AG08395 (cell line): ENCODE data around the gene MAMDC4.
A peak's percentile ranks its signal among the peaks of the same experiment; 100 is the strongest.

Experiments
- DNase-seq: peaks from one replicate; pipeline ENCODE4 v3.0.0; 2012; ENCODE audit warnings: mixed read lengths, low spot score

The MAMDC4 gene

DNA sequence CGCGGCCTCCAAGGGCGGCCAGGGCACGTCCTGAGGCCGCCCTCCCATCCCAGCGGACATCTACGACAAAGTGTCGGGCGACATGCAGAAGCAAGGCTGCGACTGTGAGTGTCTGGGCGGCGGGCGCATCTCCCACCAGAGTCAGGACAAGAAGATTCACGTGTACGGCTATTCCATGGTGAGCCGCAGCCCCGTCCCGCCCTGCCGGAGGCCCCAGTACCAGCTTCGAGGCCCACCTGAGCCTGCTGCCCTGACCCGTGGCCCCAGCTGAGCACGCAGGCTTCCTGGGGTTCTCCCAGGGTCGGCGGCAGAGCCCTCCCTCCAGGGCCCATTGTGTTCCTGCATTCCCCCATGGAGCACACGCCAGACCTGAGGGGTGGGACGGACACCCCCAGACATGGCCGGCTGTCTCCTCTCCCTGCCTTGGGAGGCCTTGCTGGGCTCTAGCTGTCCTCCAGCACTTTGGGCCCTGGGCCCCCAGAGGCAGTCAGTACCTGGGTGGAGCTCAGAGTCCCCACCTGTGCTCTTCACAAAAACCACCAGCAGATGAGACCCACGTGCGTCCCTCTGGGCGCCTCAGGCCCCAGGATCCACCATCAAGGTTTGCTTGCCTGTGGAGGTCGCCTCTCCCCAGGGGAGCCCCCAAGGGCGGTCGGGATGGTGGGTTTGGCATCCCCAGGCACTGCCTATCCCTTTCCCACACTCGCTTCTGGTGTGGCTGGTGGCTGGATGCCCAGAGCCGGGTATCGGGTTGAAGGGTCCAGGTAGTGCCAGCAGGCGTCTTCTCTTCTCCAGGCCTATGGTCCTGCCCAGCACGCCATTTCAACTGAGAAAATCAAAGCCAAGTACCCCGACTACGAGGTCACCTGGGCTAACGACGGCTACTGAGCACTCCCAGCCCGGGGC lies 1.9 kb upstream of the MAMDC4 start:
- no peak for DNase-seq

DNA sequence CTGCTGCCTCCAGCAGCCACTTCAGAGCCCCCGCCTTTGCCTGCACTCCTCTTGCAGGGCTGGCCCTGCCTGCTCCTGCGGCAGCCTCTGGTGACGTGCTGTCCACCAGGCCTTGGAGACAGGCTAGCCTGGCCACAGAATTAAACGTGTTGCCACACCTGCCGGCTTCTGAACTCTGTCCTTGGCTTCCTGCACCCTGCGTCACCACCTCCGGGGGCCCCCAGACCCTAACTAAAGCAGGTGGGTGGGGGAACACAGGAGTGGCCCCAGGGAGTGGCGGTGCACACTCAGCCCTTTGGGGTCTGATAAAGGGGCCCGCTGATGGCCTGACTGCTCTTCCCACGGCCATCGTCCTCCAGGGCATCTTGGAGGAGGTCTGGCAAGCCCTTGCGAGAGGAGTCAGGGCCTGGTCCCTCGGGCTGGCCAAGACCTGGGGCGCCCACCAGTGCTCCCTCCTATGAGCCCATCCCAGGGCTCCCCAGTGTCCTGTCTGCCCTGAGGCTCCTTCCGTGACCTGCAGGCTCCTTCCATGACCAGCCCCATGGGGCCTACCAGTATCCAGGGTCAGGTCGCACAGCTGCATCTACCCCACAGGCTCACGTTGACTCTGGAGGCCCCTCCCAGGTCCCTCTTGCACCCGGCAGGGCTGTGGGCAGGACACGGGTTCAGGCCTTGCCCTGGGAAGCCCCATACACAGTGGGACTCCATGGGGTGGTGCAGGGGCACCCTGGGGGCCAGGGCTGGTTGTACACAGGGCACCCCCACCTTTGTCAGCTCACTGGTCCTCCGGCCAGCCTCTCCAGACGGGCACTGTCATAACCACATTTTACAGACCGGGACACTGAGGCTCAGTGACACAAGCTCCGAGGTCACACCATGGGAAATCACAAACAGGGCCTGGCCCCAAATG lies 1.0 kb upstream of the MAMDC4 start:
- no peak for DNase-seq

DNA sequence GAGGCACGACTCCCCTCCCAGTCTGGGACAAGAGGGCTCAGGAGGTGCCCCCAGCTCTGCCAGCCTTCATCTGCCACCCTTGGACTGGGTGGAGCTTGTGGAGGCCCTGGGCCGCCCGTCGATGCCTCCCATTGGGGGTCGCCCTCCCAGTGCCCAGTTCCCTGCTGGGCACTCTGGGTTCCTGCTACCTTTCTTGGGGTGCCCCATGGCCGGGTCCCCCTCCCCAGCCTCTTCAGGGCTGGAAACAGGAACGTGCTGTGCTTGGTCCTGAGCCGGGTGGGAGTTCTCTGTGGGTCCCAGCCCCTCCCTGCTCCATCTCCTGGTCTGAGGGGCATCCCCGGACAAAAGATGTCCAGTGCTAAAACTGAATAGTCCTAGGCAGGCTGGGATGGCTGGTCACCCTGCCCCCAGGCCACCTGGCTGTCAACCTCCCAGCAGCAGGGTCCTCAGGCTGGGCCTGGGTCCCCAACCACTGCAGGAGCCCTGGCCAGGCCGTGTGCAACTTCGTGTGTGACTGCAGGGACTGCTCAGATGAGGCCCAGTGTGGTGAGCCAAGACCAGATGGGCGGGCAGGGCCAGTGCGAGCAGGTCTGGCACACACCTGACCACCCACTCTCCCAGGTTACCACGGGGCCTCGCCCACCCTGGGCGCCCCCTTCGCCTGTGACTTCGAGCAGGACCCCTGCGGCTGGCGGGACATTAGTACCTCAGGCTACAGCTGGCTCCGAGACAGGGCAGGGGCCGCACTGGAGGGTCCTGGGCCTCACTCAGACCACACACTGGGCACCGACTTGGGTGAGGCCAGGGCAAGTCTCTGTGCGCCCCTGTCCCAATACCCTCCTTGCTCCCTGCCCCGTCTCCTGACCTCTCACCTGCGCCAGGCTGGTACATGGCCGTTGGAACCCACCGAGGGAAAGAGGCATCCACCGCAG lies 784 bp downstream of the MAMDC4 start:
- no peak for DNase-seq

DNA sequence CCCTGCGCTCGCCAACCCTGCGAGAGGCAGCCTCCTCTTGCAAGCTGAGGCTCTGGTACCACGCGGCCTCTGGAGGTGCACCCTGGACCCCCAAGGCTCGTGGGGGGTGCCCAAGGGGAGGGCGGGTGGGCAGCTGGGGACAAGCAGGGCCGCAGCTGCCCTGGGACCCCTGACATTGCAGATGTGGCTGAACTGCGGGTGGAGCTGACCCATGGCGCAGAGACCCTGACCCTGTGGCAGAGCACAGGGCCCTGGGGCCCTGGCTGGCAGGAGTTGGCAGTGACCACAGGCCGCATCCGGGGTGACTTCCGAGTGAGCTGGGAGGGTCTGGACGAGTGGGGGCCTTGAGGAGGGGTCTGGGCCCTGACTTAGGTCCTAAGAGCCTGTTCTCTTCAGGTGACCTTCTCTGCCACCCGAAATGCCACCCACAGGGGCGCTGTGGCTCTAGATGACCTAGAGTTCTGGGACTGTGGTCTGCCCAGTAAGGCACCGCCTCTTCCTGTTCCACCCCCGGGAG lies 1.5 kb downstream of the MAMDC4 start:
- no peak for DNase-seq

DNA sequence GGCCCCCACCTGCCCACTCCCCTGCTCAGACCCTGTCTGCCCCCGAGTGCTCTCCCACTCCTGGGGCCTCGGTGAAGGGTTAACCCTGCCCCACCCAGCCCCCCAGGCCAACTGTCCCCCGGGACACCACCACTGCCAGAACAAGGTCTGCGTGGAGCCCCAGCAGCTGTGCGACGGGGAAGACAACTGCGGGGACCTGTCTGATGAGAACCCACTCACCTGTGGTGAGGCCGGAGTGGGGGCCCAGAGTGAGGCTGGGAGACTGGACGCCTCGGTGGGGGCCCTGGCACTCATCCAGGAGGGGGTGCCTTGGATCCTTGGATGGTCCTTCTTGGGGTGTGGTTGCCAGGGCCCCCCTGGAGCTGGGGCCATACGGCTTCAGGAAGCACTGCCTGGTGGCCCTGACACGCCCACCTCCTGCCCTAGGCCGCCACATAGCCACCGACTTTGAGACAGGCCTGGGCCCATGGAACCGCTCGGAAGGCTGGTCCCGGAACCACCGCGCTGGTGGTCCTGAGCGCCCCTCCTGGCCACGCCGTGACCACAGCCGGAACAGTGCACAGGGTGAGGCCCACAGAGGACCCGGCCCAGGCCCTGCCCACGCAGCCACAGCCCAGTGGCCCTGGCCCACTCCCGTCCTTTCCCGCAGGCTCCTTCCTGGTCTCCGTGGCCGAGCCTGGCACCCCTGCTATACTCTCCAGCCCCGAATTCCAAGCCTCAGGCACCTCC lies 2.1 kb downstream of the MAMDC4 start:
- DNase-seq: no peak

DNA sequence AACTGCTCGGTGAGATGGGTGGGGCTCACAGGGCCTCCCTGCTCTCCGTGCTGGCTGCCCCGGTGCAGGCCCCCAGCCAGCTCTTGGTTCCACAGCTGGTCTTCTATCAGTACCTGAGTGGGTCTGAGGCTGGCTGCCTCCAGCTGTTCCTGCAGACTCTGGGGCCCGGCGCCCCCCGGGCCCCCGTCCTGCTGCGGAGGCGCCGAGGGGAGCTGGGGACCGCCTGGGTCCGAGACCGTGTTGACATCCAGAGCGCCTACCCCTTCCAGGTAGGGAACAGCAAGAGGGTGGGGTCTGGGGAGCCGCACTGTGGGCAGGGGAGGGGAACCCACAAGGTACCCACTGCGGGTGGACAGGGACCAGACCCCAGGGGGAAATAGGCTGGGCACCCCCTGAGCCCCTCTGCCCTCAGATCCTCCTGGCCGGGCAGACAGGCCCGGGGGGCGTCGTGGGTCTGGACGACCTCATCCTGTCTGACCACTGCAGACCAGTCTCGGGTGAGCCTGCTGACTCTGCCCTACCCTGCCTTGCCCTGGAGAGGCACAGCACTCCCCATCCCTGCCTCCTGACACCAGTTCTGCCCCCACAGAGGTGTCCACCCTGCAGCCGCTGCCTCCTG lies 2.8 kb downstream of the MAMDC4 start:
- no peak for DNase-seq

DNA sequence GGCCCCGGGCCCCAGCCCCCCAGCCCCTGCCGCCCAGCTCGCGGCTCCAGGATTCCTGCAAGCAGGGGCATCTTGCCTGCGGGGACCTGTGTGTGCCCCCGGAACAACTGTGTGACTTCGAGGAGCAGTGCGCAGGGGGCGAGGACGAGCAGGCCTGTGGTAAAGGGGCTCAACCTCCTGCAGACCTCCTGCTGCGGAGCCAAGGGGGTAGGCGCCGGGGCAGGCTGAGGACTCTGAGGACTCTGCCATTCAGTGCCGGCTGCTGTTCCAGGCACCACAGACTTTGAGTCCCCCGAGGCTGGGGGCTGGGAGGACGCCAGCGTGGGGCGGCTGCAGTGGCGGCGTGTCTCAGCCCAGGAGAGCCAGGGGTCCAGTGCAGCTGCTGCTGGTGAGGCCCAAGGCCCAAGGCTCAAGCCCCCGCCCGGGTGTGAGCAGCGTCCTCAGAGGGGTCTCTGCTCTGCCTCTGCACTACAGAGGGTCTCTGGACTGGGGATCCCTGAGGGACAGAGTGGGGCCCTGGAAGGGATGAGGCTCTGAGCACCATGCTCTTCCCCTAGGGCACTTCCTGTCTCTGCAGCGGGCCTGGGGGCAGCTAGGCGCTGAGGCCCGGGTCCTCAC lies 3.4 kb downstream of the MAMDC4 start:
- DNase-seq: no peak

DNA sequence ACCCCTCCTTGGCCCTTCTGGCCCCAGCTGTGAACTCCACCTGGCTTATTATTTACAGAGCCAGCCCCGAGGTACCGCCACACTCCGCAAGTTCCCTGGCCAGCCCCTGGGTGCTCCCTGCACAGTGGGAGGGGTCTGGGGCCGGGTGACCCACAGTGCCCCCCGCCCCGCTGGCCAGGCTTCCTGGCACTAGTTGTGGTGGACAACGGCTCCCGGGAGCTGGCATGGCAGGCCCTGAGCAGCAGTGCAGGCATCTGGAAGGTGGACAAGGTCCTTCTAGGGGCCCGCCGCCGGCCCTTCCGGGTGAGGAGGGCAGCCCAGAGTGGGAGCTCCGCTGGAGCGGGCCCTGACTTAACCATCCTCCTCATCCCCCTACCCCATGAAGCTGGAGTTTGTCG lies 3.9 kb downstream of the MAMDC4 start:
- no peak for DNase-seq

DNA sequence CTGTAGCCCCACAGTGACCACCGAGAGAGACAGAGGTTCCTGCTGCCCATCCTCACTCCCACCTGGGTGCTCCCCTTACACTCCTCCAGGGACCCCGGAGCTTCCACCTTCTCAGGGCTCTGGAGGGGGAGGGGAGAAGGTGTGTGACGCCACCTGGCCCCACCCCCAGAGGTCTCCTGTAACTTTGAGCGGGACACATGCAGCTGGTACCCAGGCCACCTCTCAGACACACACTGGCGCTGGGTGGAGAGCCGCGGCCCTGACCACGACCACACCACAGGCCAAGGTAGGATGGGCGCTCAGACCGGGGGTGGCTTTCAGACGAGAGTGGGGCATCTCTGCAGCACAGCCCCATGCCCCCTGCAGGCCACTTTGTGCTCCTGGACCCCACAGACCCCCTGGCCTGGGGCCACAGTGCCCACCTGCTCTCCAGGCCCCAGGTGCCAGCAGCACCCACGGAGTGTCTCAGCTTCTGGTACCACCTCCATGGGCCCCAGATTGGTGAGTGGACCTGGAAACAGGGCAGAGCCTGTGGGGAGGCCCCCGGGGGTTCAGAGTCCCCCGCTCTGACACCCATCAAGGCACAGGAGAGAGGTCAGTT lies 4.5 kb downstream of the MAMDC4 start:
- DNase-seq: no peak

DNA sequence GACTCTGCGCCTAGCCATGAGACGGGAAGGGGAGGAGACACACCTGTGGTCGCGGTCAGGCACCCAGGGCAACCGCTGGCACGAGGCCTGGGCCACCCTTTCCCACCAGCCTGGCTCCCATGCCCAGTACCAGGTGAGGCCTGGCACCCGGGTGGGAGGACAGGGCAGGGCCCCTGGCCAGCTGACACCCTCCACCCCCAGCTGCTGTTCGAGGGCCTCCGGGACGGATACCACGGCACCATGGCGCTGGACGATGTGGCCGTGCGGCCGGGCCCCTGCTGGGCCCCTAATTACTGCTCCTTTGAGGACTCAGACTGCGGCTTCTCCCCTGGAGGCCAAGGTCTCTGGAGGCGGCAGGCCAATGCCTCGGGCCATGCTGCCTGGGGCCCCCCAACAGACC lies 5.0 kb downstream of the MAMDC4 start:
- DNase-seq: no peak

DNA sequence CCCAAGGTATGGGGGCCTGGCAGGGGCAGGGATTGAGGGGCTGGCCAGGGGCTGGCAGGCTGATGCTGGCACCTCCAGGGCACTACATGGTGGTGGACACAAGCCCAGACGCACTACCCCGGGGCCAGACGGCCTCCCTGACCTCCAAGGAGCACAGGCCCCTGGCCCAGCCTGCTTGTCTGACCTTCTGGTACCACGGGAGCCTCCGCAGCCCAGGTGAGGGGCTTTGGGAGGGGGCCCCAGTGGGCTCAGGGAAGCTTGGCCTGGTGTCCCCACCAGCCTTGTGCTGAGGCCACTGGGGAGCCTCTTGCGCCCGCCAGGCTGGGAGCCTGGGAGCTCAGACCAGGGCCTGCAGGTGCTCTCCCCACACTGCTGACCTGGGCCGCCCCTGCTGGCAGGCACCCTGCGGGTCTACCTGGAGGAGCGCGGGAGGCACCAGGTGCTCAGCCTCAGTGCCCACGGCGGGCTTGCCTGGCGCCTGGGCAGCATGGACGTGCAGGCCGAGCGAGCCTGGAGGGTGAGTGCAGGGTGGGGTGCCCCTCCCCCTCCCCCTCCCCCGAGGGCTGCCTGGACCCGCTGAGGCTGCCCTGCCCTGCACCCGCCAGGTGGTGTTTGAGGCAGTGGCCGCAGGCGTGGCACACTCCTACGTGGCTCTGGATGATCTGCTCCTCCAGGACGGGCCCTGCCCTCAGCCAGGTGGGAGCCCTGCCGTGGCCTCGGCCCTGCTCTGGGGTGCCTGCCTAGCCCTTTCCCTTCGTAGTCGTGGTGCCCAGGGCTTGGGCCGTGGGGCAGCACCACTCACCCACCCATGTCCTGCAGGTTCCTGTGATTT lies 5.7 kb downstream of the MAMDC4 start:
- DNase-seq: no peak

DNA sequence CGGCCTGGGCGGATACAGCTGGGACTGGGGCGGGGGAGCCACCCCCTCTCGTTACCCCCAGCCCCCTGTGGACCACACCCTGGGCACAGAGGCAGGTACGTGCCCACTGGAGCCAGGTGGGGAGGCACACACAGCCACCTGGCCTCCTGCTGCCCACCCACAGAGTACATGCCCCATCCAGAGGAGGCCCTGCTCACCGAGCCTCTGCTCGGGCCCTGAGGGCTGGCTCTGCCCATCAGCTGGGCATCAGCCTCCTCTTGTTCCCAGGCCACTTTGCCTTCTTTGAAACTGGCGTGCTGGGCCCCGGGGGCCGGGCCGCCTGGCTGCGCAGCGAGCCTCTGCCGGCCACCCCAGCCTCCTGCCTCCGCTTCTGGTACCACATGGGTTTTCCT lies 6.3 kb downstream of the MAMDC4 start:
- no peak for DNase-seq

DNA sequence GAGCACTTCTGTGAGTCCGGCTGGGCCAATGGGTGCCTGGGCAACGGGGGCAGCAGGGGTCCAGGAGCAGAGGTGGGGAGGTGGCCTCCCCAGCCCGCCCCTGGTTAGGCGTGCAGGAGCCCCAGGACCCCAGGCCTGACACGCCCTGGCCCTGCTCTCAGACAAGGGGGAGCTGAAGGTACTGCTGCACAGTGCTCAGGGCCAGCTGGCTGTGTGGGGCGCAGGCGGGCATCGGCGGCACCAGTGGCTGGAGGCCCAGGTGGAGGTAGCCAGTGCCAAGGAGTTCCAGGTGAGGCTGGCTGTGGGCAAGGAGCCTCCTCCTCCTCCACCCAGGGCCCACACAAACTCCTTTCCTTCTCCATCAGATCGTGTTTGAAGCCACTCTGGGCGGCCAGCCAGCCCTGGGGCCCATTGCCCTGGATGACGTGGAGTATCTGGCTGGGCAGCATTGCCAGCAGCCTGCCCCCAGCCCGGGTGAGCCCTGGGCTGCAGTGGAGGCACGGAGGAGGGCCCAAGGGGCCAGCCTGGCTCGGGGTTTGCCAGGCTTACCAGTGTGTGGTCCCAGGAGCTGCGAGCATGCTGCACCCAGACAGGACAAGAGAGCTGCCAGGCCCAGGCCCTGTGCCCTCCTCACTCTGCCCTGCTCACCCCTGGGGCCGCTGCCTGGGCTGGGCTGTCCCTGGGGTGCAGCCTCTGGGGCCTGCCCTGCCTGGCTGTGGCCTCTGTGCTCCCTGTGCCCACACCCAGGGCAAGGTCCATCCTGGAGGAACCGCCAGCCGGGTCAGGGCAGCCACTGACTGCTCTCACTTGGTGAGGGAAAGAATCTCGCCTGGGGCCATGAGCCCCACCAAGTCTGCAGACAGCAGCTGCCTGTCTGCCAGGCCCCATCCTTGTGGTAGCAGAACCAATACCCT lies 7.0 kb downstream of the MAMDC4 start:
- DNase-seq: peak; percentile 60

DNA sequence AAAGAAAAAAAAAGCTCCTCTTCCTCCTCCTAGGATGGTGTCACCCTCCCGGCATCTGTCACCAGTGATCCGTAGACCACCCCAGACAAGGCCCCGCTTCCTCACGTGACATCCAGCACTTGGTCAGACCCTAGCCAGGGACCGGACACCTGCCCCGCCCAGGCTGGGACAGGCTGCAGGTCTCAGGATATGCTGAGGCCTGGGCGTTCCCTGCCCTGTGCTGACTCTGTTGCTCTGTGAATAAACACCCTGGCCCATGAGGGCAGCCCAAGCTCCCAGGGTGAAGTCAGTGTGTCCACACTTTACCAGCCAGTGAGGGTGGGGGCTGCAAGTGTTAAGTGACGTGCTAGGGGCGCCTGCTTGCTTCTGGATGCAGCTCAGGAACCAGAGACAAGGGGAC lies 8.4 kb downstream of the MAMDC4 start:
- DNase-seq: no peak

DNA sequence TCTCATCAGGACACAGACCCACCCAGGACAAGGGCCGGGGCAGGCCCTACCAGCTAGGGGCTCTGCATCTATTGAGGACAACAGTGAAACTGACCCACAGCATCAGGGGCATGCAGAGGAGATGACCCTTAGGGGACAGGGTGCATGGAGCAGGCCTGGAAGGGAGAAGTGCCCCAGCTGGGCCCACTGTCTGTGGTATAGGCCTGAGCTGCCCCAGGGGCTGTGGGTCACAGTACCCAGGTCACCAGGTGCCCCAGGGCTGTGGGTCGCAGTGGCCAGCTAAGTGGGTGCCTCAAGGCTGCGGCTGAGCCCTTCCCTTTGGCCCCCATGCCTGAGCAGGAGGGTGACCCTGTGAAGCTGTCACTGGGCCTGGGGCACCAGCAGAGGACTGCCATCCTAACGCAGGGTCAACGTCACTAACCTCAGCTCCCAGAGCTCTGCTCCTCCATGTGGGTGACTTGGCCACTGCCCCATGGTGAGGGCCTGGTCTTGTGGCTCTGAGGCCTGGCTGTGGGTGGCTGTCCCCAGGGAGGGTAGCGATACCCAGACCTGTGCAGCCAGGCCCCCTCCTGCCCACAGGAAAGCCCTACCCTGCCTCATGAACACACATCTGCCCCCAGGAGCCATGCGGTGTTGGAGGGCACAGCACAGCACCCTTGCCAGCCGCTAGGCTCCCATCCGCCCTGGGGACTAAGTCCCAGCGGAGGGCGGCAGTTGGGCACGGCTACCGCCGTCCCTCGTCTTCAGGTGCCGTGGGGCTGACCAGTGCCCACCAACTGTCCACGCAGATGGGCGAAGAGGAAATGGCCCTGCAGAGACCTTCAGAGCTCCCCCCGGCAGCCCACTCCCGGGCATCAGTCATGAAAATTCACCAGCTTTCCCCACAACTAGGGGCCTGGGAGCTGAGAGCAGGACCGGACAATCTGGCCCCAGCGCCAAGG lies 9.1 kb downstream of the MAMDC4 start:
- no peak for DNase-seq

DNA sequence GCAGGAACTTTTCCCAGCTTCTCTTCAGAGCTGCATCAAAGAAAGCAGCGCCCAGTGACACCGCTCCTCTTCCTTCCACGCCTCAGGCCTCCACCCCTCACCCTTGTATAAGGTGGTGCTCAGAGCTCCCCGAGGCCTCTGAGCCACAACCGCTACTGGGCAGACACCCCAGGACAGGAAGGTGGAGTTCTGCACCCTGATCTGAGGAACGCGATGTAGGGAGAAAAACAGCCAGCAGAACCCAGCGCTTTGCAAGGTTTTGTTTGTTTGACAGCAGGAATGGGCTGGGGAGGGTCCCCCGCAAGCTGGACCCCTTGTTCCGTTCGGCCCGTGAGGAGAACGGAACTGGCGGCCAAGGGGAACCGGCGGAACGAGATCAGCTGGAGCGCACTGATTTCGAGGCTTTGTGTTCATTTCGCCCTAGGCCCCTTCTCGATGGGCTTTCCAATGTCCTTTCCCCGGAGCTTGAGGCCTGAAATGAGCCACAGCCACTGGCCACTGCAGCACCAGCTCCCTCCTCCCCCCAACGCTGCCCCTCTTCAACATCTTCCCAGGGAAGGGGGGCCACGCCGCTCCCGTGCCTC lies 9.8 kb downstream of the MAMDC4 start:
- DNase-seq: no peak
